KBM-7 (cell line): Measurements from ENCODE around the gene TDRD9.
"Not testable (repeated sequence)": the region's sequence is repeated elsewhere in the genome, so short reads cannot be mapped to it uniquely, and the experiment has no call there.

Source experiments
- DNase-seq: peaks from one replicate; pipeline ENCODE4 v3.0.0-alpha.2; 2015
- in situ Hi-C: fragments of 300-500 bp; cut with MboI; formaldehyde crosslinking; loops from 2 replicates; pipeline ENCODE4 v1.14.3; 2020; ENCODE audit warnings: low sequenced_read_pairs, low pct_unique_long_range_greater_than_20kb, mixed read lengths

Gene TDRD9

DNA sequence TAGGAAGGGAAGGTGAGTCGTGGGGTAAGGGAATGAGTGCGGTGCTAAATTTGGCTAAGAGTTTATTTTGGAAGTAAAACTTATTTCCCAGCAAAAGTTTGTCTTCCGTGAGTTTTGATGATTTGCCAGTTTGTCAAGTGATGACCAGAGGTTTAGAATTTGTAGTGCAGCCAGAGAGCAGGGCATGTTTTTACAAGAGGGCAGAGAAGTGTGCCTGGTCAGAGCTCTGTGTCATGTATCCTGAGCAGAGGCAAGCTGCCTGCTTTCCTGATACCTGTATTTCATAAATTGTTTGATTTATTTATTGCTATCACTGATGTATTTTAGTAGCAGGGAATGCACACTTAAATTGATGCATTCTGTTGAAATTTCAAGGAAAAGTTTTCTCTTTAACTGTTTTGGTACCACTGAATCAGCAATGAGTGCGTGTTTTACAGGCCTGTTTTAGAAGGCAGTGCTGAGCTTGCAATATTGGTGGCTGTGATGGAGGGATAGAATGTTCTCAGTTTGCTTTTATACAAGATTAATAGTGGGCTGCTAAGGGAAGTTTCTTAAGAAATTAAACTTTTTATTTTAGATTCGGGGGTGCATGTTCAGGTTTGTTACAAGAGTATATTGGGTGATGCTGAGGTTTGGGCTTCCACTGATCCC lies 33.8 kb downstream of the TDRD9 start:
- no peak for DNase-seq
- in situ Hi-C loops, result no loop called here

DNA sequence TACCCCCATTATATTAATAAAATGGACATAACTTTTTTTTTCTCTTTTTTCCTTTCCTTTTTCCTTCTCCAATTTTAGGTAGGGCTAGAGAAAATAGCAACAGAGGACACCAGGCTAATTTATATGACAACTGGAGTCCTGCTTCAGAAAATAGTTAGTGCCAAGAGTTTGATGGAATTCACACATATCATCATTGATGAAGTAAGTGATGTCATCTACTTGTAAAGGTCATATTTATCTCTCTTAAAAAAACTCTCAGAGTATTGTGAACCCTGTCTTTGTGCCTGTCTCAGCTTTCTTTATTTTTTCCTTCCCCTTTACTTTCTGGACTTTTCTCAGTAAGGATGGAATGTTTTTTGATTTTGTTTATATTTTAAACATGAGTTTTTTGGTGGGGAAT lies 38.4 kb downstream of the TDRD9 start:
- in situ Hi-C loops, result no loop called here
- no peak for DNase-seq

DNA sequence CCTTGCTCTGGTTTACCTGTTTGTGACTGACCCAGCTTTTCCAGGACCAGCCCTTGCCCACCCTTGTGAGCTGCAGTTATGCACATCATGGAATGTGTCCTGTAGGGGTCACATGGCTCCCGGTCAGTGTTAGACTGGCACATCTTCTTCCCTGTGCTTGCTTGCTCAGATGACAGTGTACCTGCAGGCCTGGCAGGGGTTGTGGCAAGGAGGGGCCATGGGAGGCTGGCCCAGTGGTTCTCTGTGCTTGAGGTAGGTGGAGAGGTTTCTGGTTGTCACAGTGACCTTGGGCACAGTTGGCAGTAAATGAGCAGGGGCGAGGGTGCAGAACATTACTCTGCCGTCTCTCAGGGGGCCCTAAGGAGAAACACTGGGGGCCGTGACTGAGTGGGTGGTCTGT lies 41.7 kb downstream of the TDRD9 start:
- DNase-seq, result no peak
- in situ Hi-C loops, result no loop called here

DNA sequence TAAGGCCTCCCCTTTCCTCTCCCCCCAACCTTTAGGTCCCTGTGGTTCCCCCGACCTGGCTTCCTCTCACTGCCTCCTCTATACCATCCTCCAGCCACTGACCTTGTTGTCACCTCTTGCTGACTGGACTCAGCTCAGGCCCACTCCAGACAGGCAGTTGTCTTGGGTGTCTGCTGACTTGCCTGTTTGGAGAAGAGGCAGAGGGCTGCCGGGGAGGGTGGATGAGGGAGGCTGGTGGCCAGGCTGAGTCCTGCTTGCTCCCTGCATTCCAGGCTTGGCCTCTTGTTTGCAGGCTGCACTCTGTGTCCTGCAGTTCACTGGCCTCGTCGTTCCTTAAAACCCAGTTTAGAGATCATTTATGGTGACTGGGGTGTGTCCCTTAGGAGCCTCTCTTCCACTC lies 45.1 kb downstream of the TDRD9 start:
- DNase-seq, result no peak
- in situ Hi-C loops, result no loop called here

DNA sequence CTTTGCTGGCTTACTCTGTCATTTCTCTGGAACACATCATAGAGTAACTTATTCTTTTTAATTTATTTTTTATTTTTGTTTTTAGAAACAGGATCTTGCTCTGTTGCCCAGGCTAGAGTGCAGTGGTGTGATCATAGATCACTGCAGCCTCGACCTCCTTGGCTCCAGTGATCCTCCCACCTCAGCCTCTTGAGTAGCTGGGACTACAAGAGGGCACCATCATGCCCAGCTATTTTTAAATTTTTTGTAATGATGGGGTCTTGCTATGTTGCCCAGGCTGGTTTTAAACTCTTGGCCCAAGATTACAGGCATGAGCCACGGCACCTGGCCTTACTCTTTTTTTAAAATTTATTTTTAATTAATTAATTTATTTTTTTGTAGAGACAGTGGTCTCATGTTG lies 46.3 kb downstream of the TDRD9 start:
- no peak for DNase-seq
- in situ Hi-C loops, result no loop called here

DNA sequence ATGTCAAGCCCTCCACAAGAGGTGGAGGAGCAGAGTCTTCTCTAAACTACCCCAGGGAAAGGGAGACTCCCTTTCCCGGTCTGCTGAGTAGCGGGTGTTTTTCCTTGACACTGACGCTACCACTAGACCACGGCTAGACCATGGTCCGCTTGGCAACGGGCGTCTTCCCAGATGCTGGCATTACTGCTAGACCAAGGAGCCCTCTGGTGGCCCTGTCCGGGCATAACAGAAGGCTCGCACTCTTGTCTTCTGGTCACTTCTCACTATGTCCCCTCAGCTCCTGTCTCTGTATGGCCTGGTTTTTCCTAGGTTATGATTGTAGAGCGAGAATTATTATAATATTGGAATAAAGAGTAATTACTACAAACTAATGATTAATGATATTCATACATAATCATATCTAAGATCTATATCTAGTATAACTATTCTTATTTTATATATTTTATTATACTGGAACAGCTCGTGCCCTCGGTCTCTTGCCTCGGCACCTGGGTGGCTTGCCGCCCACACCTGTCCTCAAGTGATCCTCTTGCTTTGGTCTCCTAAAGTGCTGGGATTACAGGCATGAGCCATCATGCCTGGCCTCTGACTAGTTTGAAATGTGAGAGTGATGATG lies 52.5 kb downstream of the TDRD9 start:
- peak; percentile 51 for DNase-seq
- in situ Hi-C loops, result not testable (repeated sequence)

DNA sequence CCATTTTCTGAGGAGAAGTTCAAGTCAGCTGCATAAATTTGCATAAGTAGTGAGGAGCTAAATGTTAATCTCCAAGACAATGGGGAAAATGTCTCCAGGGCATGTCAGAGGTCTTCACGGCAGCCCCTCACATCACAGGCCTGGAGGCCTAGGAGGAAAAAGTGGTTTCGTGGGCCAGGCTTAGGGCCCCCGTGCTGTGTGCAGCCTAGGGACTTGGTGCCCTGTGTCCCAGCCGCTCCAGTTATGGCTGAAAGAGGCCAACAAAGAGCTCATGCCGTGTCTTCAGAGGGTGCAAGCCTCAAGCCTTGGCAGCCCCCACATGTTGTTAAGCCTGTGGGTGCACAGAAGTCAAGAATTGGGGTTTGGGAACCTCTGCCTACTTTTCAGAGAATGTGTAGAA lies 55.9 kb downstream of the TDRD9 start:
- no peak for DNase-seq
- in situ Hi-C loops, result no loop called here

DNA sequence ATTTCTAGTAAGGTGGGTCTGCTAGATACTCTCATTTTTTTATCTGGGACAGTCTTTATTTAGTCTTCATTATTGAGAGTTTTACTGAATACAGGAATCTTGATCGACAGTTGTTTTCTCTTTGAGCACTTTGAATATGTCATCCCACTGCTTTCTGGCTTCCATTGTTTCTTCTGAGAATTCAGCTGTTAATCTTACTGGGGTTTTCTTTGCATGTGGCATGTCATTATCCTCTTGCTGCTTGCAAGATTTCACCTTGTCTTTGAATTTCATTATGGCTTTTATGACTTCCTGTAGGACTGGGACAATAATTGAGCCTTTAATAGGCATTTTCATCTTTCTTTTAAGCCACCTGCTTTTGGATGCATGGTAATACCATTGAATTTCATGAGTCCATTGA lies 60.8 kb downstream of the TDRD9 start:
- DNase-seq, result no peak
- in situ Hi-C loops, result no loop called here

DNA sequence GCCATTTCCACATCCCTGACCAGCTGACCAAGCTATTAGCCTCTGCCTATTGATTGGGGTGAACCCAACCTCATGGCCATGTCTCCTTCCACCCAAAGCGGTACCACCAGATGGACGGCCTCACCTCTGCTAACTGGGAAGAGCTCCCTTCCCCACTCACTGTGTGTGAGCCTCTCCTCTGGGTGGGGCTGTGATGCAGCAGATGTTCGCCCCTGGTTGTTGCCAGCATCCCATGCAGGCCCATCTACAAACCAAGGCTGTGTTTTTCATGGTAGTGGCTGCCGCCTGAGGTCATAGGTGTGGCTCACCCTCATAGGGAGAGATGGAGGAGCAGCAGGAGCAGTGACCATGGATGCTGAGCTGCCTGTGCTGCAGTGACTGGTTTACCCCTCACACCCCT lies 61.7 kb downstream of the TDRD9 start:
- DNase-seq, result no peak
- in situ Hi-C loops, result no loop called here

DNA sequence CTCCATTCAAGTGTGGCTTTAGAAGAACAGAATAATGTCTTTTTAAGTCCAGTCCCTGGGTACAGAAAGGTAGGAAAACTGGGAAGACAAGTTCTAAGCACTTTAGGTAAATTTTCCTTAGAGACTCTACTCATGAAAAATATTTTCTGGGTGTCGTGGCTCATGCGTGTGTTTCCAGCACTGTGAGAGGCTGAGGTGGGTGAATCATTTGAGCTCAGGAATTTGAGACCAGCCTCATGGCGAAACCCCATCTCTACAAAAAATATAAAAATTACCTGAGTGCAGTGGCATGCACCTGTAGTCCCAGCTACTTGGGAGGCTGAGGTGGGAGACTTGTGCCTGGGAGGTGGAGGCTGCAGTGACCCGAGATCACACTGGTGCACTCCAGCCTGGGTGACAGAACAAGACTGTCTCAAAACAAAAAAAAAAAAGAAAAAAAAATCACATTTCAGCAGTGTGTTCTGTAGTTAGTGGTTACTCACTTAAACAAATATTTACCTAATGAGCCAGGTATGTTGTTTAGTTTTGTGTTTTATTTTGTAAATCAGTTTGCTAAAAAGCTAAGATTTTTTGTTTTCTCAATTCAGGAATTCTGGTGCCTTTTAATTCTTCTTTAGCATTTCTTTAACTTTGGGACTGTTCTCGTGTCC lies 66.4 kb downstream of the TDRD9 start:
- in situ Hi-C loops, result no loop called here
- DNase-seq, result no peak

DNA sequence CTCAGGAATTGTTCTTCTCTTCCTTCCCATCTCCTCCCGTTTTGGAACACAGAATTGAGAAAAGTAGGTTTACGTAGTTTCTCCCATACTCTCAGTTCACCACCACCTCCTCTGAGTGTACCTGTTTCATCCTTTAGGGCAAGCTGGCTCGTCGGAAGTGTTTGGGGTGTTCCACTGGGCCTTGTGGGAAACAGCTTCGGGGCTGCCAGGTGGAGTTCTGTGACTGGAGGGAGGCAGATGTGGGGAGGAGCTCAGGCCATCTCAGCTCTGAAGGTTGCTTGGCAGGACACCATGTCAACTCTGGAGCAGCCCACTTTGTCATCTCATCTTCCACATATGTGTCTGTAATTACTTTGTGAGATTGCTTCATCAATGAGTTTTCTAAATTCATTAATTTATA lies 67.6 kb downstream of the TDRD9 start:
- in situ Hi-C loops, result no loop called here
- no peak for DNase-seq

DNA sequence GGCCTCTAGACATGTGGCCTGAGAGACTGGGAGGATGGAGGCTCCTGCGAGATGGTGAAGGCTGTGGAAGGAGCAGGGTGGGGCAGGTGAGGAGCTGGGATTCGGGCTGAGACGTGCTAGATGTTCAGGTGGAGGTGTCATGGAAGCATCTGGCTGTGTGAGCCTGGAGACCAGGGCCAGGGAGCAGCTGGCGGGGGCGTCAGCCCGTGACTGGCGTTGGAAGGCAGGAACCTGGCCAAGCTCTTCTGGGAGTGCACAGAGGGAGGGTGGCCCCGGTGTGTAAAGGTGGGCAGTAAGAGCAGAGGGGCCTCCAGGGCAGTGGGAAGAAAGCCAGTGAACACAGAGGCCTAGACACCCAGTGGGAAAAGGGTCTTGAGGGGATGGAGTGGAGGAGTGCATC lies 69.1 kb downstream of the TDRD9 start:
- DNase-seq, result no peak
- in situ Hi-C loops, result no loop called here

DNA sequence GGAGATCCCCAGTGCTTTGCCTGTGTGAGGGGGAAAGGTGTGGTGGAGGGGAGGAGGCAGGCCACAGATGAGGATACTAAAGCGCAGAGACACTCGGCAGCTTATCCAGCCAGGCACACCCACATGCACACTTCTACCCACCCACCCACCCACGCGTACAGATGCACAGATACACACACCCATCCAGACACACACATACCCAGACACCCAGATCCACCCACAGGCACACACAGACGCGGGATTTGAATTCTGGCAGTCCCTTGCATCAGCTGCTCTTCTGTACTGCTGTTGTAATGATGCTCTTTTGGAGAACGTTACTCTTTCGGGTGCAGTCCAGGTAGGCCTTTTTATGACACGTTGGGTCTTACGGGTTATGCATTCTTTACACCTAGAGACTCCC lies 69.8 kb downstream of the TDRD9 start:
- in situ Hi-C loops, result no loop called here
- DNase-seq, result no peak

DNA sequence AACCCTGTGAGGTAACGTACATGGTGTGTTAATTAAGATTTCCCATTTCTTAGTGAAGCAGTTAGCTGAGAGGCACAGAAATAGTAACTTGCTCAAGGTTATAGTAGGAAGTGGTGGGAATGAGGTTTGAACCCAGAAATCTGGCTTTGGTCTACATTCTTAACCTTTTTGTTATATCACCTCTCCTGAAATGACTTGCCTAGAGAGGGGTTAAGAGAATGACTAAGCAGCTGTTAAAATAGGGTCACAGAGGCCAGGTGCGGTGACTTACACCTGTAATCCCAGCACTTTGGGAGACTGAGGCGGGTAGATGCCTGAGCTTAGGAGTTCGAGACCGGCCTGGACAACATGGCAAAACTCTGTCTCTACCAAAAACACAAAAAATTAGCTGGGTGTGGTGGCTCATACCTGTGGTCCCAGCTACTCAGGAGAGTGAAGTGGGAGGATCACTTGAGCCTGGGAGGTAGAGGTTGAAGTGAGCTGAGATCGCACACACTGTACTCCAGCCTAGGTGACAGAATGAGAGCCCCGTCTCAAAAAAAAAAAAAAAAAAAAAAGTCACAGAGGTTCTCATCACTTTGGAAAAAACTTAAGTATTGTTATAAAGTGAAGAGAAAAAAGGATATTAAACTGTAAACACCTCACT lies 71.7 kb downstream of the TDRD9 start:
- in situ Hi-C loops, result no loop called here
- no peak for DNase-seq

DNA sequence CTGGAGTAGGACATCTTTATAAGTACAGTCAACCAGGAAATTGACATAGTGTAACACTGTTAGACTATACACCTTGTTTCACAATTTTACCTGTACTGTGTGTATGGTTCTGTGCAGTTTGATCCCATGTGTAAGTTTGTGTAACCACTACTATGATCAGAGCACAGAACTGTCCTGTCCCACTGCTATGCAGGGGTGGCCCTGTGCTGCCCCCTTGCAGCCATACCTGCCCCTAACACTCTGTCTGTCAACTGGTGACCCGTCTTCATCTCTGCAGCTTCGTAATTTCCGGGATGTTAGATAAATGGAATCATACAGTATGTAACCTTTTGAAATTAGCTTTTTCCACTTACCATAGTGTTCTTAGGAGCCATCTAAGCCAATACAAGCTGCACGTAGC lies 72.7 kb downstream of the TDRD9 start:
- DNase-seq, result peak; percentile 38
- in situ Hi-C loops, result no loop called here

DNA sequence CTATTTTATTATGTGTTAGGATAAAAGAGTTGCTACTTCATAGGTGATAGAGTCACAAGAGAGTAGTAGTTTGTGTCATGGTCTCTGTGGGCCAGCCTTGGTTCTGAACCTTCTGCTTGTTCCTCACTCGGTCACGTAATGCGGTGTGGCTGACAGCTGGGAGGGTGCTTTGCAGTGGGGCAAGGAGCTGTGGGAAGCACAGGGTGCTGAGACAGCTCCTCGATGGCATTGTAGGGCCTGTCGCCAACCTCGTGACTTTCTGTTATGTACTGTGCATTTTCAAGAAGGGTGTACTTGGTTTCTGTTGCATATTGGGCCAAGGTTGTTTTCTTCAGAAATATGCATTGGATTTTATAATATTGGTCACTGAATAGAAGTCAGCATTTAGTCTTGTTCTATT lies 75.4 kb downstream of the TDRD9 start:
- in situ Hi-C loops, result no loop called here
- no peak for DNase-seq

DNA sequence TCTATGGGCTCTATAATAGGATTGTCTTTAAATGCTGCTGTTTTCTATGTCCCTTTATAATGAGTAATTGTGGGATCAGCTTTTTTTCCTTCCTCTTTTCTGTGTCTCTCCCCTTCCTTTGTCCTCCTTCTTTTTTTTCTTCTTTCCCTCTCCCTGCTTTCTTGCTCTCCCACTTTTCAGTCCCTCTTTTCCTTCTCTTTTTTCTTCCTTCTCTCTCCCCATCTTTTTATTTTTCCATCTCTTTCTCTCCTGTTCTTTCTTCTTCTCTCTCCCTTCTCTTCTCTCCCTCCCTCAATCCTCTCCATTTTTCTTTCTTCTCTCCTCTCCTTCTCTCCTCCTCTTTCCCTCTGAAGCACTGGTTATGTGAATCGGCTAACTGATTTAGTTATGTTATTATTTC lies 76.6 kb downstream of the TDRD9 start:
- in situ Hi-C loops, result no loop called here
- no peak for DNase-seq

DNA sequence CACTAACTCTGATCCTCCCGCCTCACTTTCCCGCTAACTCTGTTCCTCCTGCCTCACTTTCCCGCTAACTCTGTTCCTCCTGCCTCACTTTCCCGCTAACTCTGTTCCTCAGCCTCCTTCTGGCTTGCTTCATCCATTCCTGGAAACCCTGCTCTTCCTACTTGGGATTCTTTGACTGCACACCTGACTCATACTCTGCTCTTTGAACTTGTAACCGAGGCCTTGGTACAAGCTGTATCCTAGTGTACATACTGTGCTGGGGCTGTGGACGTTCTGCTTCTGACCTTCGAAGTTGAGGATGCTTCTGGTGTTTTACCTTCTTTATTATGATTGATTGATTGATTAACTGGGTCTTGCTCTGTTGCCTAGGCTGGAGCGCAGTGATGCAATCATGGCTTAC lies 77.2 kb downstream of the TDRD9 start:
- DNase-seq, result no peak
- in situ Hi-C loops, result no loop called here

DNA sequence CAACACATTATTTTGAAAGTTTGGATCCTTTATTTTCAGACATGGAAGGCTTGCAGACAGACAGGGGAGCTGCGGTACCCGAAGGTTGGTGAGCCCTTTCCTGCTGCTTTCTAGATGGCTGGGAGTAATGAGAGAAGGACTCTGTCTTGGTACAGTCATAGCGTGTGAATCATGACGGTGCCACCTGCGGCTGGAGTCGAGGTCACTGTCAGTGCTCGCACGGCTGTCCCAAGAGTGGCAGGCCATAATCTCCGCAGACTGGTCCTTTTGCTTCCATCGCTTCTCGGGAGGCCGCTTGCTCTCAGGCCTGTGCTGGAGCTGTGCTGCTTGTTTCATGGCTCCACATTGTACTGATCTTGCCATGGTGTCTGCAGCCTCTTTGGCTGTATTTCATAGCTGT lies 78.9 kb downstream of the TDRD9 start:
- no peak for DNase-seq
- in situ Hi-C loops, result no loop called here

DNA sequence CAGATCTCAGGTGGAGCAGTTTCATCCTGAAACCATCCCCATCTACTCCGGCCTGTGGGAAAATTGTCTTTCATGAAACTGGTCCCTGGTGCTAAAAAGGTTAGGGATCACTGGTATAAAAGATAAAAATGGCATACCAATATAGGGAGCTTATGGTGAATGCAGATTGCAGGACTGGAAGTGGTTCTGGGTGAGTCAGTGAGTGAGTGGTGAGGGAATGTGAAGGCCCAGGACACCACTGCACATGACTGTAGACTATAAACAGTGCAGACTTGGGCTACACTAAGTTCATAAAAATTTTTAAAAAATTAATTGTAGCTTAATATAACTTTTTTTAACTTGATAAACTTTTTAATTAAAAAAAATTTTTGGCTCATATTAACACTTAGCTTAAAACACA lies 81.0 kb downstream of the TDRD9 start:
- no peak for DNase-seq
- in situ Hi-C loops, result no loop called here
